Hepatocyte (in vitro differentiated cells): ENCODE results near the gene PDE6C. TPM values are rescaled to one million over a fixed set of nuclear protein-coding genes. Genes with fewer than 3 reads are reported as not detected.

Experiments
- DNase-seq: peaks from one replicate; pipeline ENCODE4 v3.0.0-alpha.2; 2016; ENCODE audit warnings: low spot score
- H2AFZ ChIP-seq: fragments of 200-600 bp; sonication (generic); 2 replicates; pipeline ENCODE4 v1.6.0; 2016; ENCODE audit warnings: antibody characterized with exemption, mild to moderate bottlenecking
- H3K27ac ChIP-seq: fragments of 200-600 bp; sonication (generic); 2 replicates; pipeline ENCODE4 v1.5.1; 2016; ENCODE audit warnings: mild to moderate bottlenecking
- H3K27me3 ChIP-seq: fragments of 200-600 bp; sonication (generic); 2 replicates; pipeline ENCODE4 v1.6.1; 2016
- H3K36me3 ChIP-seq: fragments of 200-600 bp; sonication (generic); replicated peaks from 2 replicates; pipeline ENCODE4 v1.5.1; 2016; ENCODE audit warnings: low read depth; ENCODE audit not compliant: insufficient read depth
- H3K4me1 ChIP-seq: fragments of 200-600 bp; sonication (generic); 2 replicates; pipeline ENCODE4 v1.5.1; 2016; ENCODE audit warnings: mild to moderate bottlenecking, moderate library complexity; ENCODE audit not compliant: insufficient read depth
- H3K4me2 ChIP-seq: fragments of 200-600 bp; sonication (generic); 2 replicates; pipeline ENCODE4 v1.6.0; 2016
- H3K4me3 ChIP-seq: fragments of 200-600 bp; sonication (generic); 2 replicates; pipeline ENCODE4 v1.5.1; 2016; ENCODE audit warnings: mild to moderate bottlenecking
- H3K79me2 ChIP-seq: fragments of 200-600 bp; sonication (generic); 2 replicates; pipeline ENCODE4 v1.6.0; 2017; ENCODE audit warnings: mild to moderate bottlenecking
- H3K9me2 ChIP-seq: fragments of 200-600 bp; sonication (generic); replicated peaks from 2 replicates; pipeline ENCODE4 v1.6.0; 2017; ENCODE audit warnings: mild to moderate bottlenecking; ENCODE audit not compliant: insufficient read depth
- H3K9me3 ChIP-seq: fragments of 200-600 bp; sonication (generic); 2 replicates; pipeline ENCODE4 v1.5.1; 2016; ENCODE audit warnings: low read depth, mild to moderate bottlenecking
- H4K20me1 ChIP-seq: fragments of 200-600 bp; sonication (generic); 2 replicates; pipeline ENCODE4 v1.6.0; 2016; ENCODE audit warnings: mild to moderate bottlenecking; ENCODE audit not compliant: insufficient read depth, poor library complexity, severe bottlenecking
- CTCF ChIP-seq: fragments of 200-600 bp; sonication (generic); IDR thresholded peaks from 2 replicates; pipeline ENCODE4 v1.5.1; 2016; ENCODE audit warnings: antibody characterized with exemption, mild to moderate bottlenecking; ENCODE audit not compliant: poor library complexity
- EZH2 ChIP-seq: fragments of 200-600 bp; sonication (generic); IDR thresholded peaks from 2 replicates; pipeline ENCODE4 v1.6.1; 2016; ENCODE audit warnings: antibody characterized with exemption, mild to moderate bottlenecking, borderline replicate concordance
- EZH2phosphoT487 ChIP-seq: fragments of 200-600 bp; sonication (generic); IDR thresholded peaks from one replicate; pipeline ENCODE4 v1.6.1; 2018; ENCODE audit warnings: antibody characterized with exemption, mild to moderate bottlenecking, low read depth, moderate library complexity; ENCODE audit not compliant: unreplicated experiment, severe bottlenecking
- WGBS: methylation state at CpG from one replicate; pipeline ENCODE4 v1.1.6; 2016; ENCODE audit warnings: low lambda C conversion rate; ENCODE audit errors: missing lambda C conversion rate; 5-methylcytosine and 5-hydroxymethylcytosine counted together
- polyA plus RNA-seq: library from polyadenylated mRNA; unstranded; fragments of >200 nt; fragmentation: Nextera tagmentation; extraction: Ambion mirVana; gene quantifications from 2 replicates; pipeline ENCODE4 v1.2.1, GENCODE V29; 2016
- total RNA-seq: library from RNA; depleted of rRNA; stranded (reverse); fragments of >200 nt; gene quantifications from 2 replicates; pipeline ENCODE4 v1.2.3, GENCODE V29; 2014

PDE6C gene
- total and polyA plus RNA-seq, 2 experiments from 2014 or later = 0.07 to 0.15 TPM

- no peak for TF ChIP-seq EZH2
- TF ChIP-seq EZH2phosphoT487 = no peak
- no peak for TF ChIP-seq CTCF
- Histone ChIP-seq H2AFZ (no peak overlapping the region), H3K4me2 (no peak overlapping the region), H3K4me1 (no peaks in the 10 kb centered on the region), H3K9me2 (no peaks in the 10 kb centered on the region), H3K79me2 (no peaks in the 10 kb centered on the region), H3K27ac (peak overlapping the region; percentile 28), H4K20me1 (no peaks in the 10 kb centered on the region), H3K27me3 (no peaks in the 10 kb centered on the region), H3K9me3 (no peaks in the 10 kb centered on the region), H3K36me3 (no peaks in the 10 kb centered on the region), H3K4me3 (no peak overlapping the region)
- 78% methylated on average over 3 of the region's 3 CpGs for WGBS
- DNase-seq = no peak
Measured at GRCh38 chr10:93577565-93577964, 34.8 kb upstream of the PDE6C start.

- Histone ChIP-seq H3K9me2 (no peaks in the 10 kb centered on the region), H3K79me2 (no peaks in the 10 kb centered on the region), H3K4me2 (no peak overlapping the region), H3K36me3 (no peaks in the 10 kb centered on the region), H2AFZ (no peak overlapping the region), H3K4me1 (no peaks in the 10 kb centered on the region), H4K20me1 (no peaks in the 10 kb centered on the region), H3K4me3 (no peak overlapping the region), H3K9me3 (no peaks in the 10 kb centered on the region), H3K27me3 (no peaks in the 10 kb centered on the region), H3K27ac (peak overlapping the region; percentile 83)
- TF ChIP-seq EZH2 (no peak), CTCF (no peak), EZH2phosphoT487 (no peak)
- DNase-seq = peak; percentile 71
- WGBS = 53% methylated on average over 7 of the region's 7 CpGs
Measured at GRCh38 chr10:93579089-93579488, 33.2 kb upstream of the PDE6C start.

- no peaks in the 10 kb centered on the region for H3K4me1 ChIP-seq
- 84% methylated on average over 3 of the region's 3 CpGs for WGBS
- no peaks in the 10 kb centered on the region for H3K36me3 ChIP-seq
- no peak for TF ChIP-seq CTCF
- no peaks in the 10 kb centered on the region for H3K9me2 ChIP-seq
- H2AFZ ChIP-seq = no peak overlapping the region
- H3K79me2 ChIP-seq = no peaks in the 10 kb centered on the region
- no peaks in the 10 kb centered on the region for H4K20me1 ChIP-seq
- H3K27ac ChIP-seq = no peak overlapping the region
- H3K27me3 ChIP-seq = no peaks in the 10 kb centered on the region
- H3K9me3 ChIP-seq = no peaks in the 10 kb centered on the region
- no peak overlapping the region for H3K4me3 ChIP-seq
- DNase-seq = no peak
- no peak overlapping the region for H3K4me2 ChIP-seq
Measured at GRCh38 chr10:93579985-93580711, 32.2 kb upstream of the PDE6C start.

GRCh38 chr10:93580828-93581227, 31.5 kb upstream of the PDE6C start:
- H3K9me3 ChIP-seq = no peaks in the 10 kb centered on the region
- 48% methylated on average over 6 of the region's 6 CpGs for WGBS
- no peaks in the 10 kb centered on the region for H4K20me1 ChIP-seq
- no peaks in the 10 kb centered on the region for H3K79me2 ChIP-seq
- DNase-seq = peak; percentile 37
- H3K9me2 ChIP-seq = no peaks in the 10 kb centered on the region
- H3K27ac ChIP-seq = no peak overlapping the region
- no peak for TF ChIP-seq CTCF
- no peak for TF ChIP-seq EZH2phosphoT487
- TF ChIP-seq EZH2 = no peak
- H3K4me2 ChIP-seq = no peak overlapping the region
- H2AFZ ChIP-seq = no peak overlapping the region
- H3K4me1 ChIP-seq = no peaks in the 10 kb centered on the region
- no peak overlapping the region for H3K4me3 ChIP-seq
- no peaks in the 10 kb centered on the region for H3K36me3 ChIP-seq
- H3K27me3 ChIP-seq = no peaks in the 10 kb centered on the region
